Heart left ventricle (tissue), 13 donors: ENCODE data around the gene RGS6.

Experiments used
- CTCF ChIP-seq, 12 donors: fragments of 200-600 bp; sonication (generic) in 4 of 12; IDR thresholded peaks; one replicate each; pipeline versions ENCODE4 v1.5.0 to v1.8.0; 2018 to 2022; ENCODE audit warnings: antibody characterized with exemption in 12 of 12, mild to moderate bottlenecking in 5 of 12
- POLR2A ChIP-seq, 2 donors: fragments of 450-650 bp; IDR thresholded peaks; one replicate each; pipeline ENCODE4 v1.6.1; 2017; ENCODE audit warnings: antibody characterized with exemption in 2 of 2, mild to moderate bottlenecking in 2 of 2, moderate library complexity in 2 of 2
- donor health status: ischemic (EF 13 %, LVEDD 7.1; RV severe dilation, severe dysfunction).
- donor health status: DM: no; HTN: yes; CAD: no.
- donor health status: DM: no; HTN: no; CAD: no.
- donor health status: ischemic (EF 25% LVEDD 6.9; RV normal size, moderate dysfunction).
- donor health status: ischemic (EF 25% LVEDD 5.7; RV mildly dilated, moderate dysfunction).
- donor health status: ischemic (EF 35%, LVEDD 5.7; RV mildly dilated, moderate dysfunction).
- donor health status: nonischemic (EF 11% LVEDD 7.7; RV severe dilation, severe dysfunction).
- donor health status: DM: yes; HTN: yes; CAD: no.
- donor health status: PGD.
- donor health status: ischemic (EF 29% LVEDD 5.4; RV normal size, mild dysfunction).
- donor health status: nonischemic (EF 23%, LVEDD 6.1; RV moderate dilation, normal function).

DNA sequence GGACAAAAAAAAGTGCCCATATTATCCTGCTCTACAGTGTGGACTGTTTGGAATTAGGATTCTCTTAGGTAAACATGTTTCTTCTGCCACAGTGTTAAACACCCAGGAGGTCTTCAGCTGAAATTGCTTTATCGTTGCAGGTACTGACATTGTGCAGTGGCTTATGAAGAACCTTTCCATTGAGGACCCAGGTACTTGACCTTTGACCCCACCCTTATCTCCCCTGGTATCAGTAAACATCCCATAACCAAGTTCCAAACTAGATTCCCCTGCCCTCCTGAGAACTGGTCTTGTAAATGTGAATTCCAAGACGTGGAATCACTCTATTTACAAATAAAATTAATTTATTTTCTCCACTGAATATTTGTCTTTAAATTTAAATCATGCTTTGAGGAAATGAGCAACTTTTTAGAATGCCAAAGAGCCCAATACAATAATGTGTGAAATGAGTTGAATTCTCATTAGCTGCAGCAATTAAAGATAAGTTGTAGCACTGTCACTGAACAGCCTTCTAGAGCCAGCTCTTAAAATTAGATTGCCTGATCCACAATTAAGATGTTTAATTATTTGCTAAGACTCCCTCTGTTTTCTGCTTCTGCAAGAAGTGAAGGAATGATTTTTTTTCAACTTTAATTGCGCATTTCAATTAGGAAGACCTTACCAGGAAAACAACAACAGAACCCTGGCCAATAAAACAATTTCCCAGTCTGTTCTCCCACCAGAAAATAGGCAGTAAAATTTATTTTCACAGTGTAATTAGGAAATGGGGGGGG, 522.3 kb downstream of the RGS6 start:
- TF ChIP-seq CTCF (IDR thresholded peaks at IDR 0.05) (no peak), POLR2A (IDR thresholded peaks at IDR 0.05) (no peak)
